HepG2 (cell line): ENCODE results near the gene MALRD1. TPM values are rescaled to one million over a fixed set of nuclear protein-coding genes. Genes with fewer than 3 reads are reported as not detected.

Experiments used
- ATAC-seq: fragments of 200-7000 bp; cut with Tn5 transposase; 3 replicates; pipeline ENCODE4 v1.9.1; 2020; ENCODE audit warnings: mild to moderate bottlenecking, moderate library complexity
- BruUV-seq: library from RNA; stranded (reverse); fragments of 400-500 nt; replicated peaks from 2 replicates; lab custom pipeline; 2021; lab: Mats Ljungman, UMichigan
- CTCF ChIA-PET: fragments of 300-600 bp; formaldehyde crosslinking; extraction: SDS; loops from one replicate; lab custom pipeline; 2021; ENCODE audit warnings: low total read pairs, inconsistent platforms, low intra/inter-chr PET ratio; lab: Yijun Ruan, JAX
- POLR2A ChIA-PET: fragments of 350-600 bp; sonication (Branson Sonifier 250); formaldehyde crosslinking; loops from one replicate; lab custom pipeline; 2020; ENCODE audit warnings: antibody characterized with exemption, inconsistent platforms; lab: Yijun Ruan, JAX
- DNase-seq: peaks from one replicate; pipeline ENCODE4 v3.0.0-alpha.2; 2015; ENCODE audit warnings: low spot score
- FAIRE-seq: peaks from 3 replicates; lab custom pipeline; 2011; peaks lifted over from hg19 to GRCh38; lab: Jason Lieb, UNC
- H2AFZ ChIP-seq: one replicate; pipeline ENCODE4 v1.6.1; 2011; ENCODE audit warnings: low read length, inconsistent platforms
- H3K27ac ChIP-seq: fragments of 300-600 bp; 3 replicates; pipeline ENCODE4 v1.8.0; 2011; ENCODE audit warnings: mixed run types, mild to moderate bottlenecking, mixed read lengths, low read length, inconsistent platforms; ENCODE audit not compliant: insufficient read depth; ENCODE audit errors: extremely low read length
- H3K27me3 ChIP-seq, 2 experiments: fragments of 200-600 bp in 1 of 2; 2 replicates in 1 of 2; 3 replicates in 1 of 2; pipeline versions ENCODE4 v1.6.0 to v1.8.0; 2011; ENCODE audit warnings: low read length in 2 of 2, mild to moderate bottlenecking in 2 of 2, moderate library complexity in 2 of 2, inconsistent platforms in 1 of 2; ENCODE audit not compliant: insufficient read depth in 2 of 2, control insufficient read depth in 1 of 2
- H3K36me3 ChIP-seq, 2 experiments: fragments of 200-600 bp in 1 of 2; replicated peaks in 1 of 2; 2 replicates in 1 of 2; 3 replicates in 1 of 2; pipeline versions ENCODE4 v1.5.1 to v1.8.0; 2011; ENCODE audit warnings: low read length in 2 of 2, inconsistent platforms in 1 of 2; ENCODE audit not compliant: insufficient read depth in 2 of 2, control insufficient read depth in 1 of 2
- H3K4me1 ChIP-seq: 2 replicates; pipeline ENCODE4 v1.5.1; 2012; ENCODE audit warnings: low read length, inconsistent platforms; ENCODE audit not compliant: insufficient read depth
- H3K4me2 ChIP-seq: 2 replicates; pipeline ENCODE4 v1.6.0; 2011; ENCODE audit warnings: low read depth, low read length, inconsistent platforms
- H3K4me3 ChIP-seq, 3 experiments: fragments of 200-600 bp in 1 of 3; sonication (generic), shearing (Covaris generic) in 1 of 3; replicated peaks in 1 of 3; 2 replicates each; pipeline ENCODE4 v1.5.1; 2011 to 2016; ENCODE audit warnings: low read length in 3 of 3, inconsistent platforms in 2 of 3, low read depth in 2 of 3, mild to moderate bottlenecking in 2 of 3, control low read depth in 1 of 3, mixed read lengths in 1 of 3; ENCODE audit not compliant: insufficient read depth in 1 of 3
- H3K79me2 ChIP-seq: one replicate; pipeline ENCODE4 v1.6.1; 2011; ENCODE audit warnings: low read length, inconsistent platforms; ENCODE audit not compliant: insufficient read depth
- H3K9ac ChIP-seq: 2 replicates; pipeline ENCODE4 v1.6.0; 2011; ENCODE audit warnings: mild to moderate bottlenecking, low read depth, low read length, inconsistent platforms; ENCODE audit not compliant: insufficient read depth
- H3K9me3 ChIP-seq: 2 replicates; pipeline ENCODE4 v1.5.1; 2012; ENCODE audit warnings: mild to moderate bottlenecking, low read length
- H4K20me1 ChIP-seq: 2 replicates; pipeline ENCODE4 v1.6.0; 2011; ENCODE audit warnings: inconsistent platforms, mild to moderate bottlenecking, low read length, moderate library complexity; ENCODE audit not compliant: insufficient read depth
- ARNTL ChIP-seq: sonication (generic); formaldehyde crosslinking; IDR thresholded peaks from 2 replicates; pipeline ENCODE4 v1.4.0; 2020; ENCODE audit warnings: mild to moderate bottlenecking, missing genetic modification reagents
- KDM1A ChIP-seq: IDR thresholded peaks from 2 replicates; pipeline ENCODE4 v1.6.1; 2016; ENCODE audit warnings: missing compliant biosample characterization
- KDM5A ChIP-seq: fragments of 200-600 bp; sonication (generic); IDR thresholded peaks from 2 replicates; pipeline ENCODE4 v1.7.0; 2018; ENCODE audit warnings: antibody characterized with exemption, mild to moderate bottlenecking, low read length, borderline replicate concordance
- NFE2L2 ChIP-seq: fragments of 150-350 bp; IDR thresholded peaks from 2 replicates; pipeline ENCODE4 v1.6.1; 2014; ENCODE audit warnings: low read length
- PCBP1 ChIP-seq: fragments of 200-400 bp; formaldehyde crosslinking; IDR thresholded peaks from 2 replicates; pipeline ENCODE4 v1.6.1; 2017; ENCODE audit warnings: mild to moderate bottlenecking, low read depth, low read length, borderline replicate concordance
- RXRA ChIP-seq: sonication (generic); formaldehyde crosslinking; IDR thresholded peaks from 2 replicates; pipeline ENCODE4 v1.5.1; 2020; ENCODE audit warnings: missing genetic modification reagents
- SNAI1 ChIP-seq: sonication (generic); formaldehyde crosslinking; IDR thresholded peaks from 2 replicates; pipeline ENCODE4 v1.5.0; 2020; ENCODE audit warnings: mild to moderate bottlenecking, missing genetic modification reagents, borderline replicate concordance
- SRSF4 ChIP-seq: fragments of 200-400 bp; formaldehyde crosslinking; IDR thresholded peaks from one replicate; pipeline ENCODE4 v1.6.1; 2018; ENCODE audit warnings: mild to moderate bottlenecking, low read depth, low read length, moderate library complexity; ENCODE audit not compliant: poor library complexity, severe bottlenecking
- ZNF333 ChIP-seq: sonication (generic); formaldehyde crosslinking; IDR thresholded peaks from 2 replicates; pipeline ENCODE4 v1.4.0; 2020; ENCODE audit warnings: mild to moderate bottlenecking, missing genetic modification reagents, borderline replicate concordance
- ZNF605 ChIP-seq: sonication (generic); formaldehyde crosslinking; IDR thresholded peaks from 2 replicates; pipeline ENCODE4 v1.8.0; 2022; ENCODE audit warnings: mild to moderate bottlenecking, missing genetic modification reagents
- ZNF678 ChIP-seq: sonication (generic); formaldehyde crosslinking; IDR thresholded peaks from 2 replicates; pipeline ENCODE4 v1.4.0; 2020; ENCODE audit warnings: mild to moderate bottlenecking, missing genetic modification reagents
- WGBS: methylation state at CpG from one replicate; pipeline ENCODE4 v1.1.6; 2017; ENCODE audit warnings: low lambda C conversion rate; 5-methylcytosine and 5-hydroxymethylcytosine counted together
- in situ Hi-C: cut with HindIII; loops from 2 replicates; pipeline ENCODE4 v1.10.0; 2017; ENCODE audit warnings: low pct_unique_long_range_greater_than_20kb; ENCODE audit not compliant: extremely low pct_ligation_motif_present
- intact Hi-C: fragments of 100-400 bp; cut with micrococcal nuclease; formaldehyde crosslinking; loops from one replicate; pipeline ENCODE4 v1.10.0; 2022; ENCODE audit not compliant: unreplicated experiment
- polyA plus RNA-seq, 8 experiments: library from polyadenylated mRNA; depleted of rRNA in 3 of 8; stranded (reverse) in 7 of 8; unstranded in 1 of 8; fragments of >200 nt; fragmentation: Illumina TruSeq in 4 of 8; extraction: Trizol in 4 of 8; gene quantifications; 2 replicates each; pipeline versions ENCODE4 v1.2.1 to v1.2.3, GENCODE V29; 2011 to 2016; ENCODE audit warnings: low read depth in 4 of 8, missing spikeins in 1 of 8, mixed read lengths in 1 of 8; ENCODE audit not compliant: insufficient read depth in 1 of 8
- total RNA-seq, 5 experiments: library from RNA; depleted of rRNA; stranded (reverse); fragments of >200 nt; fragmentation: Illumina TruSeq; extraction: Trizol; gene quantifications; 2 replicates each; pipeline ENCODE4 v1.2.3, GENCODE V29; 2016; ENCODE audit warnings: low read depth in 1 of 5
- TF ChIP-seq, protein P1 (sequence below): sonication (generic); formaldehyde crosslinking; IDR thresholded peaks from 2 replicates; pipeline ENCODE4 v1.5.0; 2020; ENCODE audit warnings: missing genetic modification reagents, mild to moderate bottlenecking, borderline replicate concordance
- TF ChIP-seq, protein P2 (sequence below): sonication (generic); formaldehyde crosslinking; IDR thresholded peaks from 2 replicates; pipeline ENCODE4 v1.9.0; 2021; ENCODE audit warnings: missing genetic modification reagents, borderline replicate concordance

MALRD1 gene
- total and polyA plus RNA-seq, 2 of the 13 experiments (the other 11 are each of a cell fraction or from before 2014, with no cell fraction given) = 5.7 to 15.4 TPM

DNA sequence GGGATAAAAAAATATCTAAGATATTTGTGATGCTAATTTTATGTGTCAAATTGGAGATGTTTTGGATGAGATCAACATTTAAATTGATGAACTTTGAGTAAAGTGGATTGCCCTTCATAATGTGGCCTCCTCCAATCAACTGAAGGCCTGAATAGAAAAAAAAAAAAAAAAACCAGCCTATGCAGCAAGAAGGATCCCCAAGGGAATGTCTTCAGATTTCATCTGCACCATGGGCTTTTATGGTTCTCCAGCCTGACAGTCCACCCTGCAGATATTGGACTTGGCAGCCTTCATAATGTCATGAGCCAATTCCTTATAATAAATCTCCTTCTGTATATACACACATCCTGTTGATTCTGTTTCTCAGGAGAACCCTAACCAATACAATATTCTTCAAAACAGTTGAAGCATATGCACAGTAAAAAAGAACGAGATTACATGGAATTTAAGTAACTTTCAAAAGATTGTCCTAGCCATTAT lies 450.7 kb downstream of the MALRD1 start:
- Histone ChIP-seq H3K27ac (no peak overlapping the region), H3K27me3 (no peaks in the 10 kb centered on the region), H3K36me3 (peaks cover 3 to 11% of the 10 kb centered on the region in 2 experiments; a peak in 2 of 5 replicates), H3K4me2 (no peak overlapping the region), H2AFZ (no peak overlapping the region), H3K79me2 (no peaks in the 10 kb centered on the region), H3K4me1 (no peaks in the 10 kb centered on the region), H3K4me3 (no peak overlapping the region), H3K9ac (no peak overlapping the region), H3K9me3 (no peaks in the 10 kb centered on the region), H4K20me1 (no peaks in the 10 kb centered on the region)
- DNase-seq = no peak
- no peak for TF ChIP-seq SRSF4
- TF ChIP-seq ZNF605 (CRISPR knock-in tag) = no peak
- TF ChIP-seq, protein P1, sequence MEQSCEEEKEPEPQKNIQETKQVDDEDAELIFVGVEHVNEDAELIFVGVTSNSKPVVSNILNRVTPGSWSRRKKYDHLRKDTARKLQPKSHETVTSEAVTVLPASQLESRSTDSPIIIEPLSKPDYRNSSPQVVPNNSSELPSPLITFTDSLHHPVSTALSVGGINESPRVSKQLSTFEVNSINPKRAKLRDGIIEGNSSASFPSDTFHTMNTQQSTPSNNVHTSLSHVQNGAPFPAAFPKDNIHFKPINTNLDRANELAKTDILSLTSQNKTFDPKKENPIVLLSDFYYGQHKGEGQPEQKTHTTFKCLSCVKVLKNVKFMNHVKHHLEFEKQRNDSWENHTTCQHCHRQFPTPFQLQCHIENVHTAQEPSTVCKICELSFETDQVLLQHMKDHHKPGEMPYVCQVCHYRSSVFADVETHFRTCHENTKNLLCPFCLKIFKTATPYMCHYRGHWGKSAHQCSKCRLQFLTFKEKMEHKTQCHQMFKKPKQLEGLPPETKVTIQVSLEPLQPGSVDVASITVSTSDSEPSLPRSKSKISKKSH (CRISPR knock-in tag) = no peak
- no peak for TF ChIP-seq PCBP1
- TF ChIP-seq RXRA (CRISPR knock-in tag) = no peak
- no peak for TF ChIP-seq ZNF333 (CRISPR knock-in tag)
- no peak for TF ChIP-seq KDM5A
- TF ChIP-seq KDM1A (CRISPR knock-in tag) = no peak
- TF ChIP-seq NFE2L2 = no peak
- no peak for TF ChIP-seq ZNF678 (CRISPR knock-in tag)
- no peak for TF ChIP-seq SNAI1
- TF ChIP-seq ARNTL (CRISPR knock-in tag) = no peak
- TF ChIP-seq, protein P2, sequence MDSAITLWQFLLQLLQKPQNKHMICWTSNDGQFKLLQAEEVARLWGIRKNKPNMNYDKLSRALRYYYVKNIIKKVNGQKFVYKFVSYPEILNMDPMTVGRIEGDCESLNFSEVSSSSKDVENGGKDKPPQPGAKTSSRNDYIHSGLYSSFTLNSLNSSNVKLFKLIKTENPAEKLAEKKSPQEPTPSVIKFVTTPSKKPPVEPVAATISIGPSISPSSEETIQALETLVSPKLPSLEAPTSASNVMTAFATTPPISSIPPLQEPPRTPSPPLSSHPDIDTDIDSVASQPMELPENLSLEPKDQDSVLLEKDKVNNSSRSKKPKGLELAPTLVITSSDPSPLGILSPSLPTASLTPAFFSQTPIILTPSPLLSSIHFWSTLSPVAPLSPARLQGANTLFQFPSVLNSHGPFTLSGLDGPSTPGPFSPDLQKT (CRISPR knock-in tag) = no peak
- intact Hi-C loops (no loop called here), in situ Hi-C loops (no loop called here)
- no peak for FAIRE-seq
- ATAC-seq = no peak
- CTCF ChIA-PET = no interaction called here
- POLR2A ChIA-PET = no interaction called here
- 33% methylated on average over 1 of the region's 1 CpG for WGBS
- no TSS peak for BruUV-seq
